Progenitor cell of endocrine pancreas (in vitro differentiated cells): ENCODE data around the gene RNF19B. TPM values are rescaled to one million over a fixed set of nuclear protein-coding genes. Genes with fewer than 3 reads are reported as not detected.
"Not testable (repeated sequence)": the region's sequence is repeated elsewhere in the genome, so short reads cannot be mapped to it uniquely, and the experiment has no call there.

Source experiments
- DNase-seq: peaks from one replicate; pipeline ENCODE4 v3.0.0; 2021; ENCODE audit warnings: low spot score; ENCODE audit not compliant: unreplicated experiment
- H3K27ac Mint-ChIP-seq: 2 replicates; pipeline ENCODE4 v1.8.0; 2021; ENCODE audit warnings: mild to moderate bottlenecking, moderate library complexity, mixed read lengths
- H3K27me3 Mint-ChIP-seq: 2 replicates; pipeline ENCODE4 v1.8.0; 2021; ENCODE audit warnings: mixed read lengths
- H3K36me3 Mint-ChIP-seq: 2 replicates; pipeline ENCODE4 v1.8.0; 2022; ENCODE audit warnings: mixed read lengths; ENCODE audit not compliant: insufficient read depth
- H3K4me1 Mint-ChIP-seq: 2 replicates; pipeline ENCODE4 v1.8.0; 2021; ENCODE audit warnings: low read depth, mixed read lengths
- H3K4me3 Mint-ChIP-seq: 2 replicates; pipeline ENCODE4 v1.8.0; 2021; ENCODE audit warnings: low read depth, mild to moderate bottlenecking, moderate library complexity, mixed read lengths
- H3K9me3 Mint-ChIP-seq: 2 replicates; pipeline ENCODE4 v1.8.0; 2021; ENCODE audit warnings: low read depth, mixed read lengths
- total RNA-seq: library from RNA; stranded (reverse); gene quantifications from 2 replicates; pipeline ENCODE4 v1.2.1, GENCODE V29; 2021
- TF ChIP-seq, protein P1 (sequence below): fragments of 200-600 bp; sonication (generic); IDR thresholded peaks from one replicate; pipeline ENCODE4 v1.5.0; 2021; ENCODE audit warnings: antibody characterized with exemption, mild to moderate bottlenecking; ENCODE audit not compliant: unreplicated experiment

RNF19B gene
- total RNA-seq, 1 donor from 2014 or later: 14.2 TPM

- H3K4me1 Mint-ChIP-seq: no peaks in the 10 kb centered on the region
- H3K27ac Mint-ChIP-seq: no peak overlapping the region
- peaks cover 7% of the 10 kb centered on the region for H3K27me3 Mint-ChIP-seq
- TF ChIP-seq, protein P1, sequence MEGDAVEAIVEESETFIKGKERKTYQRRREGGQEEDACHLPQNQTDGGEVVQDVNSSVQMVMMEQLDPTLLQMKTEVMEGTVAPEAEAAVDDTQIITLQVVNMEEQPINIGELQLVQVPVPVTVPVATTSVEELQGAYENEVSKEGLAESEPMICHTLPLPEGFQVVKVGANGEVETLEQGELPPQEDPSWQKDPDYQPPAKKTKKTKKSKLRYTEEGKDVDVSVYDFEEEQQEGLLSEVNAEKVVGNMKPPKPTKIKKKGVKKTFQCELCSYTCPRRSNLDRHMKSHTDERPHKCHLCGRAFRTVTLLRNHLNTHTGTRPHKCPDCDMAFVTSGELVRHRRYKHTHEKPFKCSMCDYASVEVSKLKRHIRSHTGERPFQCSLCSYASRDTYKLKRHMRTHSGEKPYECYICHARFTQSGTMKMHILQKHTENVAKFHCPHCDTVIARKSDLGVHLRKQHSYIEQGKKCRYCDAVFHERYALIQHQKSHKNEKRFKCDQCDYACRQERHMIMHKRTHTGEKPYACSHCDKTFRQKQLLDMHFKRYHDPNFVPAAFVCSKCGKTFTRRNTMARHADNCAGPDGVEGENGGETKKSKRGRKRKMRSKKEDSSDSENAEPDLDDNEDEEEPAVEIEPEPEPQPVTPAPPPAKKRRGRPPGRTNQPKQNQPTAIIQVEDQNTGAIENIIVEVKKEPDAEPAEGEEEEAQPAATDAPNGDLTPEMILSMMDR: no peak
- no peaks in the 10 kb centered on the region for H3K36me3 Mint-ChIP-seq
- H3K9me3 Mint-ChIP-seq: no peaks in the 10 kb centered on the region
- H3K4me3 Mint-ChIP-seq: no peak overlapping the region
- no peak for DNase-seq
Measured at GRCh38 chr1:32917521-32917920, 47.1 kb downstream of the RNF19B start.

DNA sequence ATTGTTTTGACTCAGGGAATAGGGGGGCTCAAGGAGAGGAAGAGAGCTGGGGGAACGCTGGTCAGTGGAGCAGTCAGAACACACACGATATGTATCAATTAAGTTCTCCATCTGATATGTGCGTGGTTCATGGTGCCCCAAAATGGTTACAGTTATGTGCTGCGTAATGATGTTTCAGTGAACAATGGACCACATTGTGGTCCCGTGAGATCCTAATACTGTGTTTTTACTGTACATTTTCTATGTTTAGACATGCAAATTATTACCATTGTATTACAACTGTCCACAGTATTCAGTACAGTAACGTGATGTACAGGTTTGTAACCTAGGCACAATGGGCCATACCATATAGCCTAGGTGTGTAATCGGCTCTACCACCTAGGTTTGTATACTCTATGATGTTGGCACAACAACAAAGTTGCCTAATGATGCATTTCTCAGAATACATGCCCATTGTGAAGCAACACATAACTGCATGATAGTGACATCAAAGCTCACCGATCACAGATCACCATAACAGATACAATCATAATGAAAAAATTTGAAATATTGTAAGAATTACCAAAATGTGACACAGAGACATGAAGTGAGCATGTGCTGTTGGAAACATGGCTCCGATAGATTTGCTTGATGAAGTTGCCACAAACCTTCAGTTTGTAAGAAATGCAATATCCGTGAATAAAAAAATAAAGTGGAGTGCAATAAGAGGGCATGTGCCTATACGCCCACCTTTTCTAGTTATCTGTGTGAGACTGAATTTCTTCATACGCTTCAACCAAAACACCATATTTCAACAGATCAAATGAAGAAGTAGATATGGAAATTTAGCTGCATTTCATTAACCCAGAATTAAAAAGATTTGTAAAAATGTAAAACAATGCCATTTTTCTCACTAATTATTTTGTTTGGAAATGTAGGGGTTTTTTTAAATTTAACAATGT, 48.6 kb downstream of the RNF19B start:
- Mint-ChIP-seq H3K36me3 (no peaks in the 10 kb centered on the region), H3K27me3 (peaks cover 6% of the 10 kb centered on the region), H3K4me3 (no peak overlapping the region), H3K4me1 (no peaks in the 10 kb centered on the region), H3K9me3 (no peaks in the 10 kb centered on the region), H3K27ac (no peak overlapping the region)
- DNase-seq: no peak
- TF ChIP-seq, protein P1: no peak

DNA sequence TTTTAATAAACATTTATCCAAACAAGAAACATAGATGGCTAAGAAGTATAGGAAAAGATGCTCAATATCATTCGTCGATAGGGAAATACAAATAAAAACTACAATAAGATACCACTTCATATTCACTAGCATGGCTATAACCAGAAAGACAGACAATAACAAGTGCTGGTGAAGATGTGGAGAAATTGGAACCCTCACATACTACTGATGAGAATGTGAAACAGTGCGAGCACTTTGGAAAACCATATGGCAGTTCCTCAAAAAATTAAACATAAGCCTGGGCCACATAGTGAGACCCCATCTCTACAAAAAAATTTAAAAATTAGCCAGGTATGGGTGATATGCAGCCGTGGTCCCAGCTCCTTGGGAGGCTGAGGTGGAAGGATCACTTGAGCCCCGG, 54.3 kb downstream of the RNF19B start:
- TF ChIP-seq, protein P1: no peak
- no peaks in the 10 kb centered on the region for H3K36me3 Mint-ChIP-seq
- no peak for DNase-seq
- peaks cover 3% of the 10 kb centered on the region for H3K9me3 Mint-ChIP-seq
- H3K27ac Mint-ChIP-seq: no peak overlapping the region
- H3K4me3 Mint-ChIP-seq: no peak overlapping the region
- H3K27me3 Mint-ChIP-seq: no peaks in the 10 kb centered on the region
- H3K4me1 Mint-ChIP-seq: no peaks in the 10 kb centered on the region

GRCh38 chr1:32907435-32907834, 57.2 kb downstream of the RNF19B start:
- Mint-ChIP-seq H3K9me3 (peaks cover 3% of the 10 kb centered on the region), H3K4me3 (no peak overlapping the region), H3K4me1 (no peaks in the 10 kb centered on the region), H3K27me3 (peaks cover 9% of the 10 kb centered on the region), H3K36me3 (no peaks in the 10 kb centered on the region), H3K27ac (no peak overlapping the region)
- TF ChIP-seq, protein P1: no peak
- no peak for DNase-seq

- H3K27me3 Mint-ChIP-seq: peaks cover 14% of the 10 kb centered on the region
- H3K4me1 Mint-ChIP-seq: no peaks in the 10 kb centered on the region
- TF ChIP-seq, protein P1: no peak
Measured at GRCh38 chr1:32906654-32907053, 58.0 kb downstream of the RNF19B start.

DNA sequence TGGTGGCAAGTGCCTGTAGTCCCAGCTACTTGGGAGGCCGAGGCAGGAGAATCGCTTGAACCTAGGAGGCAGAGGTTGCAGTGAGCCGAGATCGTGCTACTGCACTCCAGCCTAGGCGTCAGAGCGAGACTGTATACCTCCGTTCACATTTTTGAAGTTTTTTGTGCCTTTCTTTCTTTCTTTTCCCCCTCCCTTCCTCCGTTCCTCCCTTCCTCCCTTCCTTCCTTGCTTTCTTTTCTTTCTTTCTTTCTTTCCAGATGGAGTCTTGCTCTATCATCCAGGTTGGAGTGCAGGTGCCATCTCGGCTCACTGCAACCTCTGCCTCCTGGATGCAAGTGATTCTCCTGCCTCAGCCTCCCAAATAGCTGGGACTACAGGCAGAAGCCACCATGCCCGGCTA, 59.0 kb downstream of the RNF19B start:
- DNase-seq, H3K9me3 Mint-ChIP-seq, H3K36me3 Mint-ChIP-seq, H3K4me3 Mint-ChIP-seq, H3K4me1 Mint-ChIP-seq, H3K27ac Mint-ChIP-seq: not testable (repeated sequence)
- peaks cover 18% of the 10 kb centered on the region for H3K27me3 Mint-ChIP-seq

More at GRCh38 chr1:32906654-32907053, 58.0 kb downstream of the RNF19B start:
- no peak overlapping the region for H3K27ac Mint-ChIP-seq
- no peak for DNase-seq
- no peaks in the 10 kb centered on the region for H3K36me3 Mint-ChIP-seq
- peaks cover 3% of the 10 kb centered on the region for H3K9me3 Mint-ChIP-seq
- no peak overlapping the region for H3K4me3 Mint-ChIP-seq
